GM21825 (cell line): ENCODE data around the gene SELENOT.
A peak's percentile ranks its signal among the peaks of the same experiment; 100 is the strongest.
"Not testable (repeated sequence)": the region's sequence is repeated elsewhere in the genome, so short reads cannot be mapped to it uniquely, and the experiment has no call there.

Source experiments
- ATAC-seq: cut with Tn5 transposase; IDR thresholded peaks from one replicate; pipeline ENCODE4 v1.9.1; 2021; ENCODE audit warnings: mild to moderate bottlenecking, moderate library complexity; ENCODE audit not compliant: unreplicated experiment

The SELENOT gene, protein sequence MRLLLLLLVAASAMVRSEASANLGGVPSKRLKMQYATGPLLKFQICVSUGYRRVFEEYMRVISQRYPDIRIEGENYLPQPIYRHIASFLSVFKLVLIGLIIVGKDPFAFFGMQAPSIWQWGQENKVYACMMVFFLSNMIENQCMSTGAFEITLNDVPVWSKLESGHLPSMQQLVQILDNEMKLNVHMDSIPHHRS

DNA sequence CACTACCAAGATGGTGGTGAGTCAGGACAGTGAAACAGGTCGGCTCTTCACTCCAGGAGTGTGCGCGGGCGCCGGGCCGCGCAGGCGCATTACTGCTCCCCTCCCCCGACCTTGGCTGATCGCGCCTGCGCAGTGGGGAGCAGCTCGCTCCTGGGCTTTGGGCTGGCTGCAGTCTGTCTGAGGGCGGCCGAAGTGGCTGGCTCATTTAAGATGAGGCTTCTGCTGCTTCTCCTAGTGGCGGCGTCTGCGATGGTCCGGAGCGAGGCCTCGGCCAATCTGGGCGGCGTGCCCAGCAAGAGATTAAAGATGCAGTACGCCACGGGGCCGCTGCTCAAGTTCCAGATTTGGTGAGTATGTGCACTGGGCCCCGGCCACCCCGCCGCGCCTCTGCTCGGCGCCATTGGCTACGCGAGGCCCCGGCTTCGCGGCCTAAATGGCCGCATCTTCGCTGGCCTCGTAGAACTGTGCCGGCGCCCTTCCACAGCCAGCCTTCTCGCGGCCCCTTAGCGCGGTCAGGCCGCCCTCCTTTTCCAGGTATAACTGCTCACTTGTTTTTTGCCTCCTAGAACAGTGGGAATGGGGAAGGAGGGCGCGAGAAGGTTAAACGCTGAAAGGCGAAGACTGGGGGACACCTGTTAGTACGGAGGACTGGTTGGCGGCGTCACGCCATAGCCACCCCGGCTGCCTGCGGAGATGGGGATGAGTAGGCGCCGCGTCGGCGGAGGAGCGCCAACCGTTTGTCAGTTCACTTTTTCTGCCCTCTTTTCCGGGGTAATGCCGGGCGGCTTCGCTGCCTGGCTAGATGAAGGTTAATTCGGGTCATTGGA lies at the start of gene SELENOT:
Gene SELENOT, plus strand, starts transcription at position 169 of the 827 bp plus-strand sequence. Its CDS starts 42 bp downstream, at position 211.
- ATAC-seq = peak; percentile 53

DNA sequence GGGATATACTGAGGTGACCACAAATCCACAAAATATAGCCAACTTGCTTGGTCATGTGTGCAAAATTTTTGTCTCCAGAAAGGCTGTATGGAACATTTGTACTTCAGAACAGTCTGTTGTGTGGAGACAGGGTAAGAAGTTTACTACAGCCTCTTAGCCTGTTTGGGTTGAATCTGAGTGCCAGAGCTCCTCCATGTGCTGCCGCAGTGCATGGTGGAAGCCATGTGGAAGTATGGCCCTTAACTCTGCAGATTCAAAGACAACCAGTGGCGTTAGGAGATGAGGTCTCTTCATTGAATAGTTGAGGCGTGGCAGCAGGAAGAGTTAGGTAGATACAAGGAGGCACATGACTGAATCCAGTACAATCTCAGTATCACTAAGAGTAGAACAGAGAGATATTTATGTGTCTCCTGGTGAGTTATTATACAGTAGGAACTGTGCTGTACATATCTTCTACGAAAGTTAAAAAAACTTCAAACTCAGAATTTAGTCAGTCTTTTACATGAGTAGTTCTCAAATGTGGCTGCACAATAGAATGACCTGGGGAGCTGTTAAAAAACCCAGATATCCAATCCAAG lies 47.2 kb upstream of the SELENOT start:
- no peak for ATAC-seq

DNA sequence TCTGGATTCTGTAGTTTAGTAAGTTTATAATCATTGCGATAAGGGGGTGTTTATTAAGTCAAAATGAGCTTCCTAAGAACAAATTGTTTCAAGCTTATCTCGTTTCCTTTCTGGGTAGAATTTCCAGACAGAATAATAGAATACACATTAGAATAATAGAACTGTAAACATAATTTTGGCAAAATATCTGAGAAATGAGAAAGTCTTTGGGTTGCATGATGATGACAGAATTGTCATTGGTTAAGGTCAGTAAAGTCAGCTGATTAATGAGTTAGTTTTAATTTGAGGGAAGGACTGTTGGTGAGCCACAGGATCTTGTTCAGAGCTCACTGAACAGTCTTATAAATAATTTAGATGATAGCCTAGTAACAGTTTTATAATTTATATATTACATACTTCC lies 46.3 kb upstream of the SELENOT start:
- no peak for ATAC-seq

DNA sequence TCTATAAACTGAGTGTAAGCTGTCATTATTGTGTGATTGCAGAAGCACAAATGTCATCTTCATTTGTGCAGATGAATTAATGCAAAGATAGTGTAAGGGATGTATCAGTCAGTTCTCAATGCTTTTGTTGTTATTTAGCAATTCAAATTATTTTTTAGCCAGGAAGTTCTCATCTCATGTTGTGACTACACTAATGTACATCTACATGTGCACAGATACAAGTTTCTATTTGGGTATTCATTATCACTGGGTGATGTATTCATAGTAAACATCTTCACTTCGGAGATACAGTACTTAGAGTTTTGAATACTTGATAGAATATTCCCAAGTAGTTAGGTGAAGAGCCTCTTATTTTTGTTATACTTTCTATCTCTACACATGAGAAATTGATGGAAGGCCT lies 45.4 kb upstream of the SELENOT start:
- ATAC-seq = no peak

DNA sequence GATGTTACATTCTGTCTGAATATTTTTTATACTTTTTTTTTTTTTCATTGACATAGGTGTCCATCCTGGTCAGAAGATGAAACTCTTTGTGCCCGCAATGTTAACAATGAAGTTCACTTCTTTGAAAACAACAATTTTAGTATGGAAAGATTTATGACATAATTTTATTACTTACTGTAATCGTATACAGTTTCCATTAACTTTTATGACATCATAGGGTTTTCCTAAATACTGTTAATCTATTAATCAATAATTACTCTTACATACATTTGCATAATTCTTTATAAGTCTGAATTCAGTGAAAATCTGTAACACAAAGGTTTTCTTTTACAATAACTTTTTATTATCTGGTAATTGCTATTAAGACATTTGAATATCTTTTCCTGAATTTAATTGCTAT lies 38.9 kb upstream of the SELENOT start:
- ATAC-seq = no peak

DNA sequence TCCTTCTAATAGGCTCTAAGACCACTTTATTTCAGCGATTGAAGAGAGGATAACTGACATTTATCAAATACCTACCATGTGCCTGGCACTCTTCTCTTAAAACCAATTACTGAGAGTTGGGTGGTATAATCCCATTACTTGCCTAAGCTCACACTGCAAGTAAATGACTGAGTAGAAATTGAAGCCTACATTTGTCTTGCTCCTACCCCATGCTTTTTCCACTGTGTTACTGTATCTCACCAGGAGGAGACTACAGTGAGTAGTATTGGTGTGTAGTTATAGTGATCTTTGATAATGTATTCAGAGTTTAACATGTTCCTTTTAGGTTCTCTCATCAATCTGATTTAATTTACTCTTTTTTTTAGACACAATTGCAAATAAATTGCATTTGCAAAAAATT lies 35.8 kb upstream of the SELENOT start:
- no peak for ATAC-seq

DNA sequence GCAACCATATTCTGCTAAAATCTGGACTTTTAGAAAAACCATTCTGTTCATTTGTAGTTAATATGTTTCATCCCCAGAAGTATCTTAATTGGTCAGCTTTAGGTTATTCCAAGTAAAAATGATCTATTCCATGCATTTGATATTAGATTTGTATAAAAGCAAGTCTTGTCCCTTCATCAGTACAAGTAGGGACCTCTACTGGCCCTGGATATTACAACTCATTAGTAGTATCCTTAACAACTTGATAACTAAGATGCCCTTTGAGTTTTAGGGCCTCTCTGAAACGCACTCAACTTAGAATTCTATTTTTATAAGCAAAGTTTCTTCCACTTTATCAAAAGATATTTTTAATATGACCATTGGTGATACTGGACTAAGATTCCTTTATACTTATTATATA lies 25.3 kb upstream of the SELENOT start:
- no peak for ATAC-seq

DNA sequence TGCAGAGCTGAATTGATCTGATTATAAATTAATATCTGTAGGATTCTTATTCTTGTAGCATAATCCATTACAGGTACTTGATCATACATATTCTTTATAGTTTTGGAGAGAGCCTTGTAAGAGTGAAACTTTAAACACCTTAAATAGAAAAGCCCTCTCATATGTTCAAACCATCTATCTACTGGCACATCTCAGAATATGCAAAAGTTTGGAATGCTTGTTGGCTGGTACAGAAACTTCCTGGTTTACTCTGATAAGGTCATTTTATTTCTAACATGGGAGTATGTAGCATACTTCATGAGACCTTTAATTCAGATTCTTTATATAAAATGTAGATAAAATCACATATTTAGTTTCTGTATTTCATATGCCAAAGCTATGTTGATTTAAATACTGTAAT lies 21.9 kb upstream of the SELENOT start:
- ATAC-seq = no peak

DNA sequence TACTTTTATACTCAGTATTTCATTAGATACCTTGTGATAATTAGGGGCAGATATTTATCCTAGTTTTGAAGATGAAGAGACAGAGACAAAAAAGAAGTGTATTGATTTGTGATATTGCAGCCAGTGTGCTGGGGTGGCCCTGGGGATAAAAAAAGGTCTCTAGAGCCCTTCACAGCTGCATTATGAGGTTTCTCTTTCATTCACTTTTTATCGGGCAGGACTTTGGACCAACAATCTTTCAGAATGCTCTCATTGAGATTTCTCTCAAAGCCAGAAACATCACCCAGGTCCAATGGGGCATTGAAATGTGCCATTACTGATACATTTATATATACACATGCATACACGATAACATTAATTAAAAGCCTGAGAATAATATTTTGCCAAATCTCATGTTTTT lies 20.5 kb upstream of the SELENOT start:
- peak; percentile 59 for ATAC-seq

DNA sequence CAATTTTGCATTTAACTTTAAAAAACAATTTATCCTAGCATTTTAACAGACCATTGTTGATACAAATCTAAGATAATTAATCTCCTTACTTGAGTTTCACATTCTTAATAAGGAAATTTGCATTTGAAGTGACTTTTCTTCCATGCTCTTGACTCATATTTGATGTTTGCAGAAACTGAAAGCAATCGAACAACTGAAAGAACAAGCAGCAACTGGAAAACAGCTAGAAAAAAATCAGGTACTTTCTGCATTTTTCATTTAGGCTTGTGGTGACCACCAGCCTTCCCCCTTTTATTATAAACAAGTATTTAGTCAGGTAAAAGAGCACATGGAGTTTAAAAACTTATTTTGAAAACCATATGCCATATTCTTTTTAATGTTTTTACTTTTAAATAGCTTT lies 20.1 kb upstream of the SELENOT start:
- peak; percentile 58 for ATAC-seq

DNA sequence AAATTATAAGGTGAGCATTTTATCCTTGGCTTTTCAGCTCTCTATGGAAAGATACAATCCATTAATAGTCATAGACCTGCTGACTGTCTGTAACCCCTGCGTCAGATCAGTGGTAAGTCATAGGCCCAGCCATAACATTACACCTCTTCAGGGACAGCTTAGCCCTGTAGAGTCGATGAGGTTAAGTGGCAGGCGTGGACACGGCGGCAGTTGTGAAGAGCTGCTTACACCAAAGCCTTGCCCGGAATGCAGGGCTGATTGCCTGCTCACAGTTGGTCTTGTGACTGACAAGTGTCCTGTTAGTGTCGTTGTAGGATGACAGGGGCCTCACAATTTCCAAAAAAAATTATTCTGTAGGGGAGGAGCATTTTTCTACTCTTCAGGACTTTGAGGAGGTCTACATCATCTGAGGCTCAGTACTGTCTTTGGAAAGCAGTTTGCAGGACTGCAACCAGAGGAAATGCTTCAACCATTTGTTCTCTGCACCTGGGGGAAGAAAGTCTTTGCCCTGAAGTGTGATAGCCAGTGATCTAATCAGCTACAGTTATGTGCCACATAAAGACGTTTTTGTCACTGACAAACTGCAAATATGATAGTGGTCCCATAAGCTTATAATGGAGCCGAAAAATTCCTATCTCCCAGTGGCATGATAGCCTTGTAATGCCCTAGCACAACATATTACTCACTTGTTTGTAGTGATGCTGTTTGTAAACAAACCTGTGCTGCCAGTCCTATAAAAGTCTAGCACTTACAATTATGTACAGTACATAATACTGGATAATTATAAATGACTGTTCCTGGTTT lies 14.9 kb upstream of the SELENOT start:
- no peak for ATAC-seq

DNA sequence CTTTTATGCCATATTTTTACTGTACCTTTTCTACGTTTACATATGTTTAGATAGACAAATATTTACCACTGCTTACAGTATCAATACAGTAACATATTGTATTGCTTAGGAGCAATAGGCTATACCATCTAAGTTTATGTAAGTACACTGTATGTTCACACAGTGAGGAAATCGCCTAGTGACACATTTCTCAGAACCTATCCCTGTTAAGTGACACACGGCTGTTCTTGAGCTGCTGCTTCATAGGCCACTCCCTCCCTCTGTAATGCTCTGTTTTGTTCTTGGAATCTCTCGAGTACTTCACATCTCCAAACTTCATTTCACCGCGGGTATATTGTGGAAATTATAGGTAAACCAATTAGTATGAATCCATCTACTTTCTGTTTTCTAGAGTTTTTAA lies 13.4 kb upstream of the SELENOT start:
- no peak for ATAC-seq

DNA sequence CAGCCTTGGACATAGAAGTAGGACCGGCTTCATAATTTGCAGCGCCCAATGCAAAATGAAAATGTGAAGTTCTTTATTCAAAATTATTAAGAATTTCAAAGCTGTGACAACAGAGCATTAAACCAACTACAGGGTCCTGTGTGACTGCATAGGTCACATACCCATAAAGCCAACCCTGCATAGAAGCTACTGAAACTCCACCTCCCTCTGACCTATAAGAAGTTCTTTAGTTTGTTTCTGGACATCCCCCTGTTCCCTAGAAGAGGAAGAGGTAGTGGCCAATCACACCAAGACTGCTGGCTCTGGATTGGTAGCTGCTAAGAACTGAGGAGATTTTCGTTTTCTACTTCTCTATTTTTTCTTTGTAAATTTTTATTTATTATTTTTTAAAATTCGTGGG lies 9.0 kb upstream of the SELENOT start:
- no peak for ATAC-seq

DNA sequence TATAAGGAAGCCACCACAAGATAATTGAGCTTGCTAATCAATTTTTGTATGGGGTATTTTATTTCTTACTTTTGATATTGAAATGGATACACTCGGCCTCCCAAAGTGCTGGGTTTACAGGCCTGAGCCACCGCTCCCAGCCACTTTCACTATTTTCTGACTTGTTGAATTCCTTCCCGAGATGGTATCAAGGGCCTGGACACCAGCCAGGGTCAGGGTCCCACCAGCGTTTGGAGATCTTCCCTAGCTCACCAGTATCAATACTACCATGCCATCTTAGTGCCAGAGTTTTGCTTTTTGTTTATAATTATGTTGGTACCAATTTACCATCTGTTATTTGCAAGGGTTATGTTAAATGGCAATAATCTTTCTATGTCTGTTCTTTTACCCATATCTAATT lies 5.5 kb upstream of the SELENOT start:
- no peak for ATAC-seq

DNA sequence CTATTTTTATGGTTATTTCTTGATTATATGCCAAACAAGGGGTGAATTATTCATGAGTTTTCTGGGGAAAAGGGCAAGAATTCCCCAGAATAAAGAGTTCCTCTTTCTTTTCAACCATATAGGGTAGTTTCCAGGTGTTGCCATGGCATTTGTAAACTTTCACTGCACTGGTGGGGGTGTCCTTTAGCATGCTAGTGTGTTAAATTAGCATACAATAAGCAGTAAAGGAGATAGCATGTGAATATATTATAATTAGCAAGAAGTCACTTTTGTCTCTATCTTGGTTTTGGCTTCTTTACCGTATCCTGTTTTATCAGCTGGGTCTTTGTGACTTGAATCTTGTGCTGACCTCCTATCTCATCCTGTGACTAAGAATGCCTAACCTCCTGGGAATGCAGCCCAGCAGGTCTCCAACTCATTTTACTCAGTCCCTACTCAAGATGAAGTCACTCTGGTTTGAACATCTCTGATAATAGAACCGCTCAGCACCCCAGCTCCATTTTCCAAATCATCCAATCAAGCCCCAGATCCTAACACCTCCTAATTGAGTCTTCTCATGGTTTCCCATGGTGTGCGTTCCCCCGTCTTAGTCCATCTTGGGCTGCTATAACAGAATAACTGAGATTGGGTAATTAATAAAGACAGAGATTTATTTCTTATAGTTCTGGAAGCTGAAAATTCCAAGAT lies 3.4 kb upstream of the SELENOT start:
- peak; percentile 23 for ATAC-seq

DNA sequence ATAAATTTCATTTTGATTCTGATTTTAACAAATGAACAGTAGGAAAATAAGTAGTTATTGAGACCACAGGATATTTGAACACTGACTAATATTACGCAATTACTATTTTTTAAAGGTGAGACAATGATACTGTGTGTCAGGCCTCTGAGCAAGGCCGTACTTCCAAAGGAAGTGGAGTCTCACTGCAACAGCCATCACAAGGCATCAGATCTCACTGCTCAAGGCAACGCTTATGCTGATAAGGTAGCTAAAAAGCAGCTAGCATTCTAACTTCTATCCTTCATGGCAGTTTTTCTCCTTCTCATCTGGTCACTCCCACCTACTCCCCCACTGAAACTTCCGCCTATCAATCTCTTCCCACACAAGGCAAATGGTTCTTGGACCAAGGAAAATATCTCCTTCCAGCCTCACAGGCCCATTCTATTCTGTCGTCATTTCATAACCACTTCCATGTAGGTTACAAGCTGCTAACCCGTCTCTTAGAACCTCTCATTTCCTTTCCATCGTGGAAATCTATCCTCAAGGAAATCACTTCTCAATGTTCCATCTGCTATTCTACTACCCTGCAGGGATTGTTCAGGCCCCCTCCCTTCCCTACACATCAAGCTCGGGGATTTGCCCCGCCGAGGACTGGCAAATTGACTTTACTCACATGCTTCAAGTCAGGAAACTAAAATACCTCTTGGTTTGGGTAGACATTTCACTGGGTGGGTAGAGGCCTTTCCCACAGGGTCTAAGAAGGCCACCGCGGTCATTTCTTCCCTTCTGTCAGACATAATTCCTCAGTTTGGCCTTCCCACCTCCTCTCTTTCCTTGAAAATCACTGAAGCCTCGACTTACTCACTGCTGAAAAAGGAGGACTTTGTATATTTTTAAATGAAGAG lies 2.2 kb upstream of the SELENOT start:
- not testable (repeated sequence) for ATAC-seq

DNA sequence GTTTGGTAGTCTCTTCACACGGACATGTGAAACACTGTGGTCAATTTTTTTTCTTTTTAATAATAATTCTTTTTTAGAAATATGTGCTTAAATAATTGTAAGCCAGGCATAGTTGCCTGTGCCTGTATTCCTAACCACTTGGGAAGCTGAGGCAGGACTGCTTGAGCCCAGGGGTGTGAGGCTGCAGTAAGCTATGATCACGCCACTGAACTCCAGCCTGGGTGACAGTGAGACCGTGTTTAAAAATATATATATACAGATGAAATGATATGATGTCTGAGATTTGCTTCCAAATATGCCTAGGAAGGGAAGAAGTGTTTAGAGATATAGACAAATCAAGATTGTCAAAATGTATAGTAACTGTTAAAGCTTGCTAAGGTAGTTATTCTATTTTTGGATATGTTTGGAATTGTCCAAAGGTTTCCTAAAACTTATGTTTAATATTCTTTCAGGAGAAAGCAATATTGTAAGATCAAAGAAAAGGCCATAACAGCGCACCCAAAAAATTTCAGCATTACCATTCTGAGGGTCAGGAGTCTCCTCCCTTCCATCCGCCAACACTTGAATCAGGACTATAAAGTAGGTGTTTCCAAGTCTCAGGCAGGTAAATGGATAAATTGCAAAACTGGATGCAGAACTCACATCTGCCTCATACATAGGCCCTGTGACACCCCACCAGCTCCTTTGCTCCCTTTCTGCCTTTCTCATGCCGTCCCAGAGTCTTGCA lies 532 bp upstream of the SELENOT start:
- peak; percentile 7 for ATAC-seq

DNA sequence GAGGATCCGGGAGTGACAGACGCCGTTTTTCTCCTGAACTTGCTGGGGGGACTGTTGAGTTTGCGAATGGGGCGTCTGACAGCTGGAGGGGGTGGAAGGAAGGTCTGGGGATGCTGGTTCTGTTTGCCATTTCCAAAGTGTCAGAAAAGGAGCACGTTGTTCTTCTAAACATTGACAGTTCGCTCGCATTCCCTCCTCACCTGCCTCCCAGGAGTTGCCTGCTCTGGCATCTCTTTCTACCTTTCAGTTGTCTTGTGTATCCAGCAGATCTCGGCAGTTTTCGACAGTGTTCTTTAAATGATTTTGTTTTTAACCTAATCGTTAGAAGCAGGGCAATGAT lies 829 bp downstream of the SELENOT start:
- ATAC-seq = no peak

DNA sequence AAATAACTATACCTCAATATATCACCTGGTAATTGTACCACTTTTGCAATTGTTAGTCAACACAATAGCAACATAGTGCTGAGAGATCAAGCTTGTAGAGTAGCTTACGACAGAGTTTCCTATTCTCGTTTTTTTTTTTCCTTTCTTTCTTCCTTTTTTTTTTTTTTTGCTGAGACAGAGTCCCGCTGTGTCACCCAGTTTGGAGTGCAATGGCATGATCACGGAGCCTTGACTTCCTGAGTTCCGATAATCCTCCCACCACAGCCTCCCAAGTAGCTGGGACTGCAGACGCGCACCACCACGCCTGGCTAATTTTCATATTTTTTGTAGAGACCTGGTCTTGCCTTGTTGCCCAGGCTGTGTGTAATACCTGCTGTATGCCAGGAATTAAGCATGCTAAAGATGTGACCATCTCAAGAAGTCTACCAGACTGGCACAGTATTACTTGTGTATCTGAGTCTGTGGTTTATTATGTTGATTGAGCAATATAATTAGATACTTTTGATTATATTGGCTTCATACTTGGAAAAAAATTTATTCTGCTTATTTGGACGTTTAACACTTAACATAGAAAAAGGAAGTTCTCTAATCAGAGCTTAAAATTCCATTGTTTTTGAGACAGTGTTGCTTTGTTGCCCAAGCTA lies 3.0 kb downstream of the SELENOT start:
- ATAC-seq = no peak
